Globus pallidus (tissue), 1 donor: Measurements from ENCODE around the gene HLA-A.
"Not testable (repeated sequence)": the region's sequence is repeated elsewhere in the genome, so short reads cannot be mapped to it uniquely, and the experiment has no call there.

Experiments
- DNase-seq: peaks from one replicate; pipeline ENCODE4 v3.0.0-alpha.2; 2015; ENCODE audit warnings: low spot score

The HLA-A gene

DNA sequence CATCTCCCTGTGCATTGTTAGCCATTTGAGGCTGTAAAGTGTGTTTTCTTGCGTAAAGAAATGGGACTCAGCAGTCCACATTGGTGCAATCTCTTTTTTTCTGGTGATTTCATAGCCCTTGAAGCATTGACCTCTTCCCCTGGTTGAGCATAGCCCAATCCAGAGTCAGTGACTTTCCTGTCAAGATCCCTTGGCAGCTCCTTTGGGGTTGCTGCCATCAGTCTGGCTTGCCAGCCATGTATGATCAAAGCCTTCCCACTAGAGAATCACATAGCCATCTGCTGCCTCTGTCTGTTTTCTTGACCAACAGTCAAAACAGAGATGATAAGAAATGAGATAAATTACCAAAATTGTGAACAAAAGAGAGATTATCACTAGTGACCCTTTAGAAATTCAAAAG is 19.6 kb downstream of the HLA-A start:
- no peak for DNase-seq

GRCh38 chr6:29963697-29964096 is 21.4 kb downstream of the HLA-A start:
- not testable (repeated sequence) for DNase-seq

GRCh38 chr6:29964518-29964886 is 22.2 kb downstream of the HLA-A start:
- DNase-seq, result no peak

DNA sequence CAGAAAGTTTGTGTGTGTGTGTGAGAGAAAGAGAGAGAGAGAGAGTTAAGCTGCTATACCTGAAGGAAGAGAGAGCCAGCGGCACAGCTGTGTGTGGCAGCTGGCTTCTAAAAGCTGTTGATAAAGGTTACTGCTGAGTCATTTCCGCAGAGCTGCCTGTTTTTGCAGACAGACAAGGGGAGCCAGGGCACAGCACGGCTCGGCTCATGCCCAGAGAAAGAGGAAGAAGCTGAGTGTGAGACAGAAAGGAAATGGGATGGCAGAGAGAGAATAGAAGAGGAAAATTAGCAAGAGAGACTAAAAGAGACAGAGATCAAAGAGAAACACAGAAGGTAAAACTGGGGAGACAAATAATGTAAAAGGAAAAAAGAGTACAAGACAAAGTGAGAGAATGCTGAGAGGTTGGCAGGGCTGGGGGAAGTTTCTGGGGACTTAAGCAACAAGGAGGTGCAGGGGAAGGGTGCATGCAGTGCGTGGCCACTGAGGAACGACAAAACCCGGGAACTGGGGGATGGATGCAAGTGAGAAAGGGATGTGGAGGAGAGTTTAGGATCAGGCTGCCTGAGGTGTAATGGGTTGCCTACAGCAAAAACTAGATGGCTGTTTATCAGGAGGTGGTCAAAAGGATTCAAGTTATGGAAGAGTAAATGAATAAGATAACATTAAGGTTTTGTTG is 22.7 kb downstream of the HLA-A start:
- peak; percentile 77 for DNase-seq

GRCh38 chr6:29965563-29965872 is 23.2 kb downstream of the HLA-A start:
- no peak for DNase-seq

DNA sequence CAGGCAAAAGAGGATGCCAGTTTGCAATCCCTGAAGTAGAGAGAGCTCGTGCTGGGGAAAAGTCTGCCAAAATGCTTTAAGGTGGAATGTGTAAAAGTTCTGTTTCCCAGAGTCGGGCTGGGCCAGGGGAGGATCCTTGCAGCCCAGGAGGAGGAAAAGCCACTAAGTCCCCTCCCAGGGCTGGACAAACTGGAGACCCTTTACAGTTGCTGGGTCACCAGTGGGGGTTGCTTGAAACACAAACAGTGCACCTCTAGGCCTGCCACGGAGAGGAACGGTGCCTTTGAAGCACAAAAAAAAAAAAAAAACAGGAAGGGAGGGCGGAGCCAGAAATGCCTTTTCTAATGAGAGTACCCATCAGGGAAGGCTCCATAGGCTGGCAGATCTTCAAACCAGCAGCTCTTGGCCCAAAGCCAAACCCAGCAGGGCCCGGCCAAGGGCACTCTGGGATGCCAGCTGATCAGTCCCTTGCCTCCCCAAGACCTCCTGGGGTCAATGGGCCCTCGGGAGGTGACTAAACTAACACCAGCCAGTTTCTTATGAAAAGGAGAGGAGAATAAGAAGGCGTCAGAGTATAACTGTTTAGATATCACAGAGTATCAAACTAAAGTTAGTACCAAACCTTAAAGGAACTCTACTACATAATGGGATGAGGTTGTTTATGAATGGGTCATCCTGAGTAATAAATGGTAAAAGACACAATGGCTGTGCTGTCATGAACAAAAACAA is 23.7 kb downstream of the HLA-A start:
- peak; percentile 82 for DNase-seq

DNA sequence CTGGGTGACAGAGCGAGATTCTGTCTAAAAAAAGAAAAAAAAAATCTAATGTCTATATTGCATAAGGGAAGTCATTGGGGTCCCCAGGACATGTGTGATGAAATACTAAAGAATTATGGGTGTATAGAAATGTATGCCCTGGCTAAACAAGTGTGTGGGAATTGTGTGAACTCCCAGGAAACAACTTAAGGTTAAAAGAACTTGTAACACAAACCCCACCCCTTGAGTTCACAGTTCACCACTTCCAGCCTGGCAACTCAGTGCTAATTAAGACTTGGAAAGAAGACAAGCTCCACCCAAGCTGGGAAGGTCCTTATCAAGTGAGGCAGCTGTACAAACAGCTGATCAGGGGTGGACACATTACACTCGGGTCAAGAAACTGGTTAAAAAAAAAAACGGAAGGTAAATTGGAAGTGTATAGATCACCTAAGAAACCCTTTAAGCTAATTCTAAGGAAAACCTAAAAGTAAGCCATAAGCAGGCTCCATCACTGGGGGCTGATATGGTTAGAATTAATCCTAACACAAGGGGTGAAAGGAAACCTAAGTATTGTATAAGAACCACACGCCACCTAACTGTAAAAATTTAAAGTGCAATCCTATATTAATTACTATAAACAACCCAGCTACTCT is 25.2 kb downstream of the HLA-A start:
- DNase-seq, result no peak

GRCh38 chr6:29968130-29968529 is 25.8 kb downstream of the HLA-A start:
- no peak for DNase-seq

DNA sequence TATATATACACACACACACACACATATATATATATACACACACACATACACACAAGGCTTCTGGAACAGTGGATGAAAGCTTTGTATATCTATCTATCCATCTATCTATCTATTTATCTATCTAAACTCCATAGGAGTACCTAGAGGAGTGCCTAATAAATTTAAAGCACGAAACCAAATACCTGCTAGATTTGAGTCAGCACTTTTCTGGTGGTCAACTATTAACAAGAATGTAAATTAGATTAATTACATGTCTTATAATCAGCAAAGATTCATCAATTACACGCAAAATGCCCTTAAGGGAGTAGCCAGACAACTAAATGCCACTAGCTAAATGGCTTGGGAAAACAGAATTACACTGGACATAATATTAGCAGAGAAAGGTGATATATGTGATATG is 26.6 kb downstream of the HLA-A start:
- DNase-seq, result no peak

- no peak for DNase-seq
These were observed 28.4 kb downstream of the HLA-A start for GRCh38 chr6:29970711-29971110.

DNA sequence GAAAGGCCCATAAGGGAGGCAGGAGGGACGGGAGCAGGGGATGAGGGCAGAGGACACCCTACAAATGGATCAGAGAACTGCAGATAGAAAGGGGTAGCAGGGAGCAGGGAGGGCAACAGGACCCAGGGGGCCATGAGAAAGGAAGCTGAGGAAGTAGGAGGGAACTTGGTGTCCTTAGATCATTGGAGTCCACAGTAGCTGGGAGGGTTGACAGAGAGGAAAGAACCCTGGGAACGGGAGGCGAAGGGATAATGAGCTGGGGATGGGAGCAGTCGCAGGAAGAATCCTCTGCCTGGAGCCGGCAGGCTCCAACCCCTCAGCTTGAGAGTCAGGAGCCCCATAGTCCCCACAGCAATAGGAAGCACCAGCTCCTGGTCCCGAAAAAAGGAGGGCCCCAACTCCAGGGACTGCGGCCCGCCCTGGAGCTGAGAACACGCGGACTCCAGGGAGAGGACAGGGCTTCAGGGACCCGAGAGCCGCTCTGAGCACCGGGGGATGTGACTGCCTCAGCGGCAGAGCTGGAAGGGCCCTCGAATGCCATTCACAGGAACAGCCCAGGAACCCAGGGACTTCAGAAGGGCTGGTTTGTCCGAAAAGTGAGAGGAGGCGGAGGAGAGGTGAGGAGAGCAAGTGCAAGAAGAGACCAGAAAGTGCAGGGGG is 32.7 kb downstream of the HLA-A start:
- DNase-seq, result no peak

DNA sequence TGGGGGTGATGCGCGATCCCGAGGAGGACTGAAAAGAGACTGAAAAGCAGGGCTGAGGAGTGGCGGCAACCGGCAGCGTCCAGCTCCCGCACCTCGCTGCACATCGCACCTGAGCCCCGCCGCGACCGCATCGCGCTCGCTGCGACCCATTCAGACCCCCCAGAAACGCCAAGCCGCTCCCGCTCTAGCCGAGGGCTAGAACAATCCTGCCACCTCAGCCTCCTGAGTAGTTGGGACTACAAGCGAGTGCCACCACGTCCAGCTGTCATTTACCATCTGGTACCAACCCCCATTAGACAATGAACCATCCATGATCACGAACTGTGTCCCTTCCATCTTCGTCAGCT is 33.2 kb downstream of the HLA-A start:
- DNase-seq, result no peak

DNA sequence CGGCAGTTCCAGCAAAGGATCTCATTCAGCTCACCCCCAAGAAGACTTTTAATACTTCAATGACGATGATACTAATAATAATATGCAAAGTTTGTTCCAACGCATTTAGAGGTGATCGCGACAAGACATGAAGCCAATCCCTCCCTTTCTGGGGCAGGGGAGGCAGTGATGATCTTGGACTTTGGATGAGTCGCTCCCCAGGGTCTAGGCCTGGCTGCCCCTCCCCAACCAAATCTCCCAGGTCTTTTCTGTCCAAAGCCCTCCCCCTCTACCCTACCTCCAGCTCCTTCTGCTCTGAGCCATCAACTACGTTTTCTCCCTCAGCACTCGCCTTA is 33.9 kb downstream of the HLA-A start:
- DNase-seq, result no peak

GRCh38 chr6:29976588-29977424 is 34.5 kb downstream of the HLA-A start:
- DNase-seq, result peak; percentile 43

DNA sequence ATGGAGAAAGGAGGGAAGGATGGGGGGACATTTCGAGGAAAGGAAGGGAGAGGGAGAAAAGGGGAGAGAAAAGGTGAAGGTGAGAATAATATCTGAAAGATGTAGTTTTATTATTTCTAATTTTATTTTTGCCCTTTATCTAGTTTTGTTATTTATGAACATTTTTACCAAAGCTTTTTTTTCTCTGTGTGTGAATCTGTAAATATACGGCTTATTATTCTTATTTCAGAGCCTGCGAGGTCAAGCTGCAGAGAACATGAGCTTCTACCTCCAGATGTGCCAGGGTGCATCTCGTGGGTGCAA is 35.0 kb downstream of the HLA-A start:
- no peak for DNase-seq

GRCh38 chr6:29980013-29980412 is 37.7 kb downstream of the HLA-A start:
- DNase-seq, result not testable (repeated sequence)

GRCh38 chr6:29980511-29980910 is 38.2 kb downstream of the HLA-A start:
- no peak for DNase-seq

- no peak for DNase-seq
These were observed 39.0 kb downstream of the HLA-A start for GRCh38 chr6:29981211-29981812.

DNA sequence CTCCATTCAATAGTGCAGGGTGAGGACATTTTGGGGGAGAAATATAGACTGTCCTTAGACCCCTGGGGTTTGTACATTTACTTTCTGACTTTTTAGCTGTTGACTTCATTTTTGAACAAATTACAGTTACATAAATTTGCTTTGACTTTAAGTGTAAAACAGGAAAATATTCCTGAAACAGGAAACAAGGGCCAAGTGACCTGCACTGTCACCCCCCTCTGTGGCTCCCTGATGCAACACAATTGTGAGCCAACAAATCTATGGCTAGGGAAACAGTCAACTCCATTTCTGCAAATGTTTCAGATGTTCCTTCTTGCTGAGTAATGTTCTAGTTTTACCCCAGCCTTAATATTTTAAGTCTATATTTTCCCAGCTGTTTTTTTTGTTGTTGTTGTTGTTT is 39.8 kb downstream of the HLA-A start:
- DNase-seq, result no peak

- no peak for DNase-seq
These were observed 41.9 kb downstream of the HLA-A start for GRCh38 chr6:29984232-29984631.

- DNase-seq, result no peak
These were observed 42.7 kb downstream of the HLA-A start for GRCh38 chr6:29984992-29985391.

DNA sequence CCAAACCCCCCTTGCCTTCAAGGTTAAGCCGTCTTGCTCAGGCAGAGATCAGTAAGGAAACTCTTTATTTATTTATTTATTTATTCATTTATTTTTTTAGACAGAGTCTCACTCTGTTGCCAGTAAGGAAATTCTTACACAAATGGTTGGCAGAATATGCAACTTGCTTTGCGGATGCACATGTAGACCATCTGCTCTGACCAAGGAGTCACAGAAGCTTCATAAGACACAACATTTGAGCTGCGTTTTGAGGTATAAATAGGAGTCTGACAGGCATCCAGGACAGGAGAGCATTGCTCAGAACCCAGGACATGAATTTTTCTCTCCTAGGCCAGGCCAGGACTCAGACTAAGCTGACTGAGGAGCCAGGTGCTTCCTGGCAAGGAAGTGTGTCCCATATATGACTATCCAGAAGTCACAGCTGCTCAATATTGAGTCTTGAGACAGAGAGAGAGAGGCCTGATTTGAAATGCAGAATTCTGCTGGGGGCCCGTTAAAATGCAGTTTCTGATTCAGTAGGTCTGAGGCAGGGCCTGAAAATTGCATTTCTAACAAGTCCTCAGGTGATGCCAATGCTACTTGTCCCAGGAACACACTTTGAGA is 43.9 kb downstream of the HLA-A start:
- DNase-seq, result no peak
